ENCODE data around the gene SH3PXD2A.

SH3PXD2A gene

GRCh38 chr10:103874730-103875129 lies 19.4 kb upstream of the SH3PXD2A start:
- Histone ChIP-seq H3K27ac (ENCODE audit: low read length) (no peak overlapping the region), H3K36me3 (ENCODE audit: control insufficient read depth in 2 of 2, insufficient read depth in 2 of 2, low read length in 2 of 2) (peaks cover 14 to 23% of the 10 kb centered on the region in 2 donors), H3K4me3 (ENCODE audit: low read length in 2 of 2) (no peak overlapping the region), H3K4me1 (ENCODE audit: control insufficient read depth, insufficient read depth, low read length) (no peaks in the 10 kb centered on the region), H3K9me3 (ENCODE audit: control insufficient read depth in 2 of 2, low read length in 2 of 2) (no peaks in the 10 kb centered on the region), H3K9ac (ENCODE audit: low read length in 2 of 2) (no peak overlapping the region), H3K27me3 (ENCODE audit: control insufficient read depth in 1 of 2, insufficient read depth in 2 of 2, low read length in 2 of 2) (no peaks in the 10 kb centered on the region)

- Histone ChIP-seq H3K27ac (ENCODE audit: low read length) (no peak overlapping the region), H3K9ac (ENCODE audit: low read length in 2 of 2) (no peak overlapping the region), H3K27me3 (ENCODE audit: control insufficient read depth in 1 of 2, insufficient read depth in 2 of 2, low read length in 2 of 2) (no peaks in the 10 kb centered on the region), H3K4me1 (ENCODE audit: control insufficient read depth, insufficient read depth, low read length) (no peaks in the 10 kb centered on the region), H3K9me3 (ENCODE audit: control insufficient read depth in 2 of 2, low read length in 2 of 2) (no peaks in the 10 kb centered on the region), H3K36me3 (ENCODE audit: control insufficient read depth in 2 of 2, insufficient read depth in 2 of 2, low read length in 2 of 2) (peaks cover 0 to 6% of the 10 kb centered on the region in 2 donors), H3K4me3 (ENCODE audit: low read length in 2 of 2) (no peak overlapping the region)
These were observed 17.0 kb upstream of the SH3PXD2A start for GRCh38 chr10:103872137-103872931.

- H3K27ac ChIP-seq (ENCODE audit: low read length): no peak overlapping the region
- H3K9ac ChIP-seq (ENCODE audit: low read length in 2 of 2): no peak overlapping the region
- peaks cover 0 to 6% of the 10 kb centered on the region in 2 donors for H3K36me3 ChIP-seq (ENCODE audit: control insufficient read depth in 2 of 2, insufficient read depth in 2 of 2, low read length in 2 of 2)
- H3K27me3 ChIP-seq (ENCODE audit: control insufficient read depth in 1 of 2, insufficient read depth in 2 of 2, low read length in 2 of 2): no peaks in the 10 kb centered on the region
- no peaks in the 10 kb centered on the region for H3K9me3 ChIP-seq (ENCODE audit: control insufficient read depth in 2 of 2, low read length in 2 of 2)
- H3K4me1 ChIP-seq (ENCODE audit: control insufficient read depth, insufficient read depth, low read length): no peaks in the 10 kb centered on the region
- H3K4me3 ChIP-seq (ENCODE audit: low read length in 2 of 2): no peak overlapping the region
These were observed 15.6 kb upstream of the SH3PXD2A start for GRCh38 chr10:103871006-103871405.

- Histone ChIP-seq H3K9me3 (ENCODE audit: control insufficient read depth in 2 of 2, low read length in 2 of 2) (no peaks in the 10 kb centered on the region), H3K4me3 (ENCODE audit: low read length in 2 of 2) (no peak overlapping the region), H3K27ac (ENCODE audit: low read length) (no peak overlapping the region), H3K4me1 (ENCODE audit: control insufficient read depth, insufficient read depth, low read length) (no peaks in the 10 kb centered on the region), H3K9ac (ENCODE audit: low read length in 2 of 2) (no peak overlapping the region), H3K36me3 (ENCODE audit: control insufficient read depth in 2 of 2, insufficient read depth in 2 of 2, low read length in 2 of 2) (peaks cover 0 to 6% of the 10 kb centered on the region in 2 donors), H3K27me3 (ENCODE audit: control insufficient read depth in 1 of 2, insufficient read depth in 2 of 2, low read length in 2 of 2) (no peaks in the 10 kb centered on the region)
These were observed 15.1 kb upstream of the SH3PXD2A start for GRCh38 chr10:103870516-103870915.

GRCh38 chr10:103869336-103869735 lies 14.0 kb upstream of the SH3PXD2A start:
- peaks cover 0 to 8% of the 10 kb centered on the region in 2 donors for H3K9me3 ChIP-seq (ENCODE audit: control insufficient read depth in 2 of 2, low read length in 2 of 2)
- H3K27me3 ChIP-seq (ENCODE audit: control insufficient read depth in 1 of 2, insufficient read depth in 2 of 2, low read length in 2 of 2): no peaks in the 10 kb centered on the region
- H3K9ac ChIP-seq (ENCODE audit: low read length in 2 of 2): no peak overlapping the region
- no peak overlapping the region for H3K27ac ChIP-seq (ENCODE audit: low read length)
- H3K4me3 ChIP-seq (ENCODE audit: low read length in 2 of 2): no peak overlapping the region
- H3K36me3 ChIP-seq (ENCODE audit: control insufficient read depth in 2 of 2, insufficient read depth in 2 of 2, low read length in 2 of 2): peaks cover 0 to 6% of the 10 kb centered on the region in 2 donors
- no peaks in the 10 kb centered on the region for H3K4me1 ChIP-seq (ENCODE audit: control insufficient read depth, insufficient read depth, low read length)

- no peak overlapping the region for H3K9ac ChIP-seq (ENCODE audit: low read length in 2 of 2)
- no peak overlapping the region for H3K4me3 ChIP-seq (ENCODE audit: low read length in 2 of 2)
- no peaks in the 10 kb centered on the region for H3K27me3 ChIP-seq (ENCODE audit: control insufficient read depth in 1 of 2, insufficient read depth in 2 of 2, low read length in 2 of 2)
- H3K27ac ChIP-seq (ENCODE audit: low read length): no peak overlapping the region
- H3K4me1 ChIP-seq (ENCODE audit: control insufficient read depth, insufficient read depth, low read length): no peaks in the 10 kb centered on the region
- peaks cover 0 to 6% of the 10 kb centered on the region in 2 donors for H3K36me3 ChIP-seq (ENCODE audit: control insufficient read depth in 2 of 2, insufficient read depth in 2 of 2, low read length in 2 of 2)
- H3K9me3 ChIP-seq (ENCODE audit: control insufficient read depth in 2 of 2, low read length in 2 of 2): peaks cover 0 to 8% of the 10 kb centered on the region in 2 donors
These were observed 12.8 kb upstream of the SH3PXD2A start for GRCh38 chr10:103868200-103868599.

- Histone ChIP-seq H3K9me3 (ENCODE audit: control insufficient read depth in 2 of 2, low read length in 2 of 2) (peaks cover 0 to 8% of the 10 kb centered on the region in 2 donors), H3K4me1 (ENCODE audit: control insufficient read depth, insufficient read depth, low read length) (no peaks in the 10 kb centered on the region), H3K9ac (ENCODE audit: low read length in 2 of 2) (no peak overlapping the region), H3K4me3 (ENCODE audit: low read length in 2 of 2) (no peak overlapping the region), H3K27me3 (ENCODE audit: control insufficient read depth in 1 of 2, insufficient read depth in 2 of 2, low read length in 2 of 2) (no peaks in the 10 kb centered on the region), H3K27ac (ENCODE audit: low read length) (no peak overlapping the region), H3K36me3 (ENCODE audit: control insufficient read depth in 2 of 2, insufficient read depth in 2 of 2, low read length in 2 of 2) (no peaks in the 10 kb centered on the region)
These were observed 6.1 kb upstream of the SH3PXD2A start for GRCh38 chr10:103861505-103861904.

GRCh38 chr10:103859161-103860086 lies 4.0 kb upstream of the SH3PXD2A start:
- H3K4me1 ChIP-seq (ENCODE audit: control insufficient read depth, insufficient read depth, low read length): peaks cover 14% of the 10 kb centered on the region
- H3K9me3 ChIP-seq (ENCODE audit: control insufficient read depth in 2 of 2, low read length in 2 of 2): peaks cover 0 to under 1% of the 10 kb centered on the region in 2 donors
- no peak overlapping the region for H3K27ac ChIP-seq (ENCODE audit: low read length)
- no peak overlapping the region for H3K4me3 ChIP-seq (ENCODE audit: low read length in 2 of 2)
- no peaks in the 10 kb centered on the region for H3K36me3 ChIP-seq (ENCODE audit: control insufficient read depth in 2 of 2, insufficient read depth in 2 of 2, low read length in 2 of 2)
- no peak overlapping the region for H3K9ac ChIP-seq (ENCODE audit: low read length in 2 of 2)
- H3K27me3 ChIP-seq (ENCODE audit: control insufficient read depth in 1 of 2, insufficient read depth in 2 of 2, low read length in 2 of 2): no peaks in the 10 kb centered on the region

GRCh38 chr10:103858360-103858759 lies 3.0 kb upstream of the SH3PXD2A start:
- Histone ChIP-seq H3K9ac (ENCODE audit: low read length in 2 of 2) (no peak overlapping the region), H3K36me3 (ENCODE audit: control insufficient read depth in 2 of 2, insufficient read depth in 2 of 2, low read length in 2 of 2) (no peaks in the 10 kb centered on the region), H3K4me3 (ENCODE audit: low read length in 2 of 2) (no peak overlapping the region), H3K4me1 (ENCODE audit: control insufficient read depth, insufficient read depth, low read length) (peaks cover 25% of the 10 kb centered on the region), H3K9me3 (ENCODE audit: control insufficient read depth in 2 of 2, low read length in 2 of 2) (no peaks in the 10 kb centered on the region), H3K27ac (ENCODE audit: low read length) (no peak overlapping the region), H3K27me3 (ENCODE audit: control insufficient read depth in 1 of 2, insufficient read depth in 2 of 2, low read length in 2 of 2) (no peaks in the 10 kb centered on the region)

GRCh38 chr10:103856797-103857170 lies 1.4 kb upstream of the SH3PXD2A start:
- no peaks in the 10 kb centered on the region for H3K36me3 ChIP-seq (ENCODE audit: control insufficient read depth in 2 of 2, insufficient read depth in 2 of 2, low read length in 2 of 2)
- H3K9ac ChIP-seq (ENCODE audit: low read length in 2 of 2): no peak overlapping the region
- H3K9me3 ChIP-seq (ENCODE audit: control insufficient read depth in 2 of 2, low read length in 2 of 2): no peaks in the 10 kb centered on the region
- no peaks in the 10 kb centered on the region for H3K27me3 ChIP-seq (ENCODE audit: control insufficient read depth in 1 of 2, insufficient read depth in 2 of 2, low read length in 2 of 2)
- H3K4me3 ChIP-seq (ENCODE audit: low read length in 2 of 2): no peak overlapping the region
- peaks cover 40% of the 10 kb centered on the region for H3K4me1 ChIP-seq (ENCODE audit: control insufficient read depth, insufficient read depth, low read length)
- no peak overlapping the region for H3K27ac ChIP-seq (ENCODE audit: low read length)
